ENCODE measurements around the gene LIMD2.

Gene LIMD2

DNA sequence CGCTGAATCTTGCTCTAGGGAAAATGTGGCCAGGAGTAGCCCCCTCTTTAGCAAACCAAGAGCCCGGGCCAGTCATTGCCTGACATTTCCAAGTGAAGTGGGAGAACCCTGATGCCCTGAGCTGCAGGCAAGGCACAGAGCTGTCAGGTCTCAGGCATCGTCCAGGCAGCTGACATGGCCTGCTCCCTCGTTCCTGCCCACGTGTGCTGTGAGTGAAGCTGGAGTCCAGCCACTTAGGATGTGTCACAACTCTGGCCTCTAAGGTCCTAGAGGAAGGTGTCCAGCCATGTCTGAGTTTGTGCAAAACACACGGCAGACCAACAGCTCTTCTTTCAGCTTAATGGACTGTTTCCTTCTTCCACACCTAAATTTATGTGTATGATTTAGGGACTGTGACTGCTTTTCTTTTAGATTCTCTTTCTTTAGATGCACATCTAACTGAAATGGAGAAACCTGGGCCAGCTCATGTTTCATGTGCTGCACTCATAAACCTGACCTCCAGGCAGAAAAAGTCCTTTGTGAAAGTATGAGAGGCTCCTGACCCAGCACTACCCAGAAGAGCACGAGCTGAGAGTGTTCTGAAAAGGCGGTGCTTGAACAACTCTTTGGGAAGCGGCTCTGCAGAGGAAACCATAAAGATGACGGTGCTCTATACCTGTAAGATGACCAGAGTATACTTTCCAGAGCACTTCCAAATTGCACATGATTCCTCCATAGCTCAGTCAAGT, 14.8 kb upstream of the LIMD2 start:
- H3K9ac ChIP-seq, result no peak overlapping the region
- no peaks in the 10 kb centered on the region for H3K27me3 ChIP-seq (ENCODE audit: control insufficient read depth, insufficient read depth, low read length)
- no peaks in the 10 kb centered on the region for H3K9me3 ChIP-seq (ENCODE audit: control insufficient read depth, low read length)
- H2AFZ ChIP-seq, result peak overlapping the region; percentile 19
- H3K4me2 ChIP-seq (ENCODE audit: low read length), result no peak overlapping the region
- H3K79me2 ChIP-seq, result no peaks in the 10 kb centered on the region
- H3K36me3 ChIP-seq (ENCODE audit: control insufficient read depth, insufficient read depth, low read length), result no peaks in the 10 kb centered on the region
- H3K4me3 ChIP-seq (ENCODE audit: low read depth, low read length), result no peak overlapping the region
- H3K27ac ChIP-seq, result peak overlapping the region; percentile 29
- H3K4me1 ChIP-seq, result peaks cover 10% of the 10 kb centered on the region
- TF ChIP-seq, protein P1, sequence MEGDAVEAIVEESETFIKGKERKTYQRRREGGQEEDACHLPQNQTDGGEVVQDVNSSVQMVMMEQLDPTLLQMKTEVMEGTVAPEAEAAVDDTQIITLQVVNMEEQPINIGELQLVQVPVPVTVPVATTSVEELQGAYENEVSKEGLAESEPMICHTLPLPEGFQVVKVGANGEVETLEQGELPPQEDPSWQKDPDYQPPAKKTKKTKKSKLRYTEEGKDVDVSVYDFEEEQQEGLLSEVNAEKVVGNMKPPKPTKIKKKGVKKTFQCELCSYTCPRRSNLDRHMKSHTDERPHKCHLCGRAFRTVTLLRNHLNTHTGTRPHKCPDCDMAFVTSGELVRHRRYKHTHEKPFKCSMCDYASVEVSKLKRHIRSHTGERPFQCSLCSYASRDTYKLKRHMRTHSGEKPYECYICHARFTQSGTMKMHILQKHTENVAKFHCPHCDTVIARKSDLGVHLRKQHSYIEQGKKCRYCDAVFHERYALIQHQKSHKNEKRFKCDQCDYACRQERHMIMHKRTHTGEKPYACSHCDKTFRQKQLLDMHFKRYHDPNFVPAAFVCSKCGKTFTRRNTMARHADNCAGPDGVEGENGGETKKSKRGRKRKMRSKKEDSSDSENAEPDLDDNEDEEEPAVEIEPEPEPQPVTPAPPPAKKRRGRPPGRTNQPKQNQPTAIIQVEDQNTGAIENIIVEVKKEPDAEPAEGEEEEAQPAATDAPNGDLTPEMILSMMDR (IDR thresholded peaks at IDR 0.05), result no peak

- H3K9me3 ChIP-seq (ENCODE audit: control insufficient read depth, low read length), result no peaks in the 10 kb centered on the region
Measured at GRCh38 chr17:63709110-63709509, 9.2 kb upstream of the LIMD2 start.

DNA sequence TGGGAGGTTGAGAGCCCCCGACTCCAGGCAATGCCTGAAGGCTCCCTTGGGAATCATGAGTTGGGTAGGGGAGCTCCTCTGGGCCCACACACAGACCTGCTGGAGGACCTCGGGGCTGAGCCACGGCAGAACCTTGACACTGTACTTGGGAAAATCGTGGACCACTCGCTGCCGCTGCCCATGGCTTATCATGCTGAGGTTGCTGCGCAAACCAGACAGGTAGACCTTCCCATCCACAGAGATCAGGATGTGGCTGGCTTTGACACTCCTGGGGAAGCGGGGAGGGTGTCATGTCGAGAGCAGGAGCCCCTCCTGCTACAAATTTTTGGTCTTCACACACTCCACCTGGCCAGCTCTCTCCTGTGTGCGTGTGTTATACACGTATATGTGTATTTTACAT, 7.2 kb upstream of the LIMD2 start:
- no peaks in the 10 kb centered on the region for H3K9me3 ChIP-seq (ENCODE audit: control insufficient read depth, low read length)
- no peak overlapping the region for H3K4me2 ChIP-seq (ENCODE audit: low read length)
- no peak overlapping the region for H2AFZ ChIP-seq
- H3K79me2 ChIP-seq, result no peaks in the 10 kb centered on the region
- no peak overlapping the region for H3K27ac ChIP-seq
- H3K4me1 ChIP-seq, result no peaks in the 10 kb centered on the region
- TF ChIP-seq, protein P1 (IDR thresholded peaks at IDR 0.05), result no peak
- H3K4me3 ChIP-seq (ENCODE audit: low read depth, low read length), result no peak overlapping the region
- no peaks in the 10 kb centered on the region for H3K36me3 ChIP-seq (ENCODE audit: control insufficient read depth, insufficient read depth, low read length)
- H3K9ac ChIP-seq, result no peak overlapping the region
- no peaks in the 10 kb centered on the region for H3K27me3 ChIP-seq (ENCODE audit: control insufficient read depth, insufficient read depth, low read length)

More at GRCh38 chr17:63709110-63709509, 9.2 kb upstream of the LIMD2 start:
- no peak overlapping the region for H3K4me2 ChIP-seq (ENCODE audit: low read length)
- H3K27me3 ChIP-seq (ENCODE audit: control insufficient read depth, insufficient read depth, low read length), result no peaks in the 10 kb centered on the region
- no peak overlapping the region for H3K4me3 ChIP-seq (ENCODE audit: low read depth, low read length)
- TF ChIP-seq, protein P1 (IDR thresholded peaks at IDR 0.05), result no peak
- H3K36me3 ChIP-seq (ENCODE audit: control insufficient read depth, insufficient read depth, low read length), result no peaks in the 10 kb centered on the region
- no peak overlapping the region for H3K27ac ChIP-seq
- no peaks in the 10 kb centered on the region for H3K4me1 ChIP-seq
- no peaks in the 10 kb centered on the region for H3K79me2 ChIP-seq
- H2AFZ ChIP-seq, result no peak overlapping the region
- H3K9ac ChIP-seq, result no peak overlapping the region

DNA sequence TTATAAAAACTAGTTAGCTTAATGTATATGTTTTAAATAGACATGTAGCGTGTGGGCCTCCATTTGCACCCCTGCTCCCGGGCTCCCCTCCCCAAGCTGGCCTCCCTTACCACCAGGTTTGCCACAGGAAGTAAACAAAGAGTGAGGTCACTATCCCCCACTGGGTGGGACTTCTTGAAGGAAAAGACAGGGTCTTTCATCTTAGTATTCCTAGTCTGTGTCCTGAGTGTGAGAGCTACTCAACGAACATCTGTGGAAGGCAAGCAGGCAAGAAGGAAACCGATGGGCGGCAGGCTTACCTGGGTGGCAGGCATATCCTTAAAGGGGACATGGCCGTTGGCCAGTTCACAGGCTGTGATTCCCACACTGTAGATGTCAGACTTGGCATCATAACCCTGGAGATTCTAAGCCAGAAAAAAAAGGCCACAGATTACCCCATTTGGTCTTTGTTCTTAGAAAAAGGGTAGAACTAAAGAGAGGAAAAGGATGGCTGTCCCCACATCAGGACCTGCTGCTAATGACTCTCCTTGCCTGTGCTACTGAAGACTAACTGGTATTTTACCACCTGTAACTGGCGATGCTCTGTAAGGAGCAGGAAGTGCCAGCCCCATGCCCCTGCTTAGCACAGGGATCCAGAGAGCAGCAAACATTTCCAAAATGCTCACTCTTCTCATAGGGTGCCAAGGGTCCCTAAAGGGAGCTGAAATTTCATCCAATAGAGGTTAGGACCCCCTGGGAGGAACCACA, 6.6 kb upstream of the LIMD2 start:
- H3K79me2 ChIP-seq, result no peaks in the 10 kb centered on the region
- TF ChIP-seq, protein P1 (IDR thresholded peaks at IDR 0.05), result no peak
- H2AFZ ChIP-seq, result no peak overlapping the region
- no peaks in the 10 kb centered on the region for H3K4me1 ChIP-seq
- H3K4me3 ChIP-seq (ENCODE audit: low read depth, low read length), result no peak overlapping the region
- no peak overlapping the region for H3K4me2 ChIP-seq (ENCODE audit: low read length)
- no peaks in the 10 kb centered on the region for H3K36me3 ChIP-seq (ENCODE audit: control insufficient read depth, insufficient read depth, low read length)
- H3K27me3 ChIP-seq (ENCODE audit: control insufficient read depth, insufficient read depth, low read length), result no peaks in the 10 kb centered on the region
- no peak overlapping the region for H3K27ac ChIP-seq
- no peak overlapping the region for H3K9ac ChIP-seq
- H3K9me3 ChIP-seq (ENCODE audit: control insufficient read depth, low read length), result no peaks in the 10 kb centered on the region
